ENCODE results near the gene RAB17.

RAB17 gene

GRCh38 chr2:237574894-237575868 is 15.4 kb downstream of the RAB17 start:
- H3K27me3 ChIP-seq (ENCODE audit: control insufficient read depth in 1 of 2, insufficient read depth in 1 of 2, low read length in 2 of 2) = peaks cover 5 to 24% of the 10 kb centered on the region in 2 experiments
- H3K14ac ChIP-seq (ENCODE audit: low read length in 2 of 2) = no peak overlapping the region
- no peaks in the 10 kb centered on the region for H3K9me3 ChIP-seq (ENCODE audit: control insufficient read depth, low read length)
- no peak overlapping the region for H4K8ac ChIP-seq (ENCODE audit: low read length)
- no peak overlapping the region for H2BK5ac ChIP-seq (ENCODE audit: low read depth, low read length, poor library complexity, severe bottlenecking)
- H3K36me3 ChIP-seq (ENCODE audit: control insufficient read depth in 1 of 2, insufficient read depth in 2 of 2, low read depth in 1 of 2, low read length in 2 of 2) = no peaks in the 10 kb centered on the region
- H3K79me1 ChIP-seq (replicated peaks; ENCODE audit: low read length, poor library complexity, severe bottlenecking) = no peaks in the 10 kb centered on the region
- peak overlapping the region in 1 of 2 experiments; percentile 12 for H2BK12ac ChIP-seq (ENCODE audit: low read length in 2 of 2)
- no peak overlapping the region for H4K91ac ChIP-seq (ENCODE audit: low read length)
- peak overlapping the region; percentile 9 for H2BK15ac ChIP-seq (ENCODE audit: low read depth, poor library complexity, severe bottlenecking)
- H3K4me2 ChIP-seq (ENCODE audit: low read length, poor library complexity, severe bottlenecking) = no peak overlapping the region
- H3K4me3 ChIP-seq (ENCODE audit: insufficient read depth in 1 of 2, low read depth in 1 of 2, low read length in 2 of 2) = no peak overlapping the region
- DNase-seq = no peak
- no peak overlapping the region for H3K4ac ChIP-seq (ENCODE audit: low read depth in 1 of 2, low read length in 2 of 2)
- 90% methylated on average over 24 of the region's 25 CpGs for WGBS
- H3K23ac ChIP-seq (ENCODE audit: low read length in 2 of 2) = no peak overlapping the region
- H2AK5ac ChIP-seq (ENCODE audit: low read length, severe bottlenecking) = no peak overlapping the region
- no peak overlapping the region for H2BK120ac ChIP-seq (ENCODE audit: low read depth, low read length)
- H3K4me1 ChIP-seq (ENCODE audit: control insufficient read depth, insufficient read depth, low read depth, low read length) = peaks cover 7% of the 10 kb centered on the region
- no peak overlapping the region for H3K27ac ChIP-seq (ENCODE audit: low read length, poor library complexity, severe bottlenecking)
- no peak overlapping the region for H3K9ac ChIP-seq (ENCODE audit: low read length)
- no peak overlapping the region for H3K18ac ChIP-seq (ENCODE audit: low read depth in 1 of 2, low read length in 2 of 2)
- H2AFZ ChIP-seq (ENCODE audit: low read depth, low read length) = no peak overlapping the region

- Histone ChIP-seq H3K27me3 (ENCODE audit: control insufficient read depth in 1 of 2, insufficient read depth in 1 of 2, low read length in 2 of 2) (peaks cover 0 to 20% of the 10 kb centered on the region in 2 experiments), H3K4me3 (ENCODE audit: insufficient read depth in 1 of 2, low read depth in 1 of 2, low read length in 2 of 2) (no peak overlapping the region), H4K91ac (ENCODE audit: low read length) (peak overlapping the region; percentile 14), H3K36me3 (ENCODE audit: control insufficient read depth in 1 of 2, insufficient read depth in 2 of 2, low read depth in 1 of 2, low read length in 2 of 2) (no peaks in the 10 kb centered on the region), H3K9me3 (ENCODE audit: control insufficient read depth, low read length) (no peaks in the 10 kb centered on the region), H3K18ac (ENCODE audit: low read depth in 1 of 2, low read length in 2 of 2) (no peak overlapping the region), H2BK15ac (ENCODE audit: low read depth, poor library complexity, severe bottlenecking) (no peak overlapping the region), H2BK120ac (ENCODE audit: low read depth, low read length) (no peak overlapping the region), H3K79me1 (replicated peaks; ENCODE audit: low read length, poor library complexity, severe bottlenecking) (no peaks in the 10 kb centered on the region), H2BK5ac (ENCODE audit: low read depth, low read length, poor library complexity, severe bottlenecking) (no peak overlapping the region), H3K14ac (ENCODE audit: low read length in 2 of 2) (no peak overlapping the region), H3K4ac (ENCODE audit: low read depth in 1 of 2, low read length in 2 of 2) (no peak overlapping the region), H3K4me1 (ENCODE audit: control insufficient read depth, insufficient read depth, low read depth, low read length) (peaks cover 7% of the 10 kb centered on the region), H2BK12ac (ENCODE audit: low read length in 2 of 2) (no peak overlapping the region), H2AK5ac (ENCODE audit: low read length, severe bottlenecking) (no peak overlapping the region), H2AFZ (ENCODE audit: low read depth, low read length) (no peak overlapping the region), H4K8ac (ENCODE audit: low read length) (no peak overlapping the region), H3K4me2 (ENCODE audit: low read length, poor library complexity, severe bottlenecking) (no peak overlapping the region), H3K27ac (ENCODE audit: low read length, poor library complexity, severe bottlenecking) (no peak overlapping the region), H3K9ac (ENCODE audit: low read length) (no peak overlapping the region), H3K23ac (ENCODE audit: low read length in 2 of 2) (no peak overlapping the region)
- DNase-seq = no peak
- 99% methylated on average over 8 of the region's 9 CpGs for WGBS
Measured at GRCh38 chr2:237574467-237574866, 16.1 kb downstream of the RAB17 start.

GRCh38 chr2:237573721-237574415 is 16.7 kb downstream of the RAB17 start:
- Histone ChIP-seq H2BK15ac (ENCODE audit: low read depth, poor library complexity, severe bottlenecking) (no peak overlapping the region), H3K27ac (ENCODE audit: low read length, poor library complexity, severe bottlenecking) (no peak overlapping the region), H4K8ac (ENCODE audit: low read length) (no peak overlapping the region), H3K4me3 (ENCODE audit: insufficient read depth in 1 of 2, low read depth in 1 of 2, low read length in 2 of 2) (no peak overlapping the region), H3K79me1 (replicated peaks; ENCODE audit: low read length, poor library complexity, severe bottlenecking) (no peaks in the 10 kb centered on the region), H2BK5ac (ENCODE audit: low read depth, low read length, poor library complexity, severe bottlenecking) (no peak overlapping the region), H2BK12ac (ENCODE audit: low read length in 2 of 2) (no peak overlapping the region), H3K9ac (ENCODE audit: low read length) (no peak overlapping the region), H3K23ac (ENCODE audit: low read length in 2 of 2) (no peak overlapping the region), H3K27me3 (ENCODE audit: control insufficient read depth in 1 of 2, insufficient read depth in 1 of 2, low read length in 2 of 2) (peaks cover 0 to 16% of the 10 kb centered on the region in 2 experiments), H3K14ac (ENCODE audit: low read length in 2 of 2) (no peak overlapping the region), H3K18ac (ENCODE audit: low read depth in 1 of 2, low read length in 2 of 2) (no peak overlapping the region), H2AK5ac (ENCODE audit: low read length, severe bottlenecking) (no peak overlapping the region), H3K4ac (ENCODE audit: low read depth in 1 of 2, low read length in 2 of 2) (no peak overlapping the region), H4K91ac (ENCODE audit: low read length) (no peak overlapping the region), H3K9me3 (ENCODE audit: control insufficient read depth, low read length) (no peaks in the 10 kb centered on the region), H3K4me1 (ENCODE audit: control insufficient read depth, insufficient read depth, low read depth, low read length) (peaks cover 7% of the 10 kb centered on the region), H2BK120ac (ENCODE audit: low read depth, low read length) (no peak overlapping the region), H3K4me2 (ENCODE audit: low read length, poor library complexity, severe bottlenecking) (no peak overlapping the region), H3K36me3 (ENCODE audit: control insufficient read depth in 1 of 2, insufficient read depth in 2 of 2, low read depth in 1 of 2, low read length in 2 of 2) (no peaks in the 10 kb centered on the region), H2AFZ (ENCODE audit: low read depth, low read length) (no peak overlapping the region)
- DNase-seq = no peak
- WGBS = 90% methylated on average over 8 of the region's 8 CpGs

- no peak overlapping the region for H2BK5ac ChIP-seq (ENCODE audit: low read depth, low read length, poor library complexity, severe bottlenecking)
- H3K79me1 ChIP-seq (replicated peaks; ENCODE audit: low read length, poor library complexity, severe bottlenecking) = no peaks in the 10 kb centered on the region
- 87% methylated on average over 4 of the region's 4 CpGs for WGBS
- no peak overlapping the region for H3K27ac ChIP-seq (ENCODE audit: low read length, poor library complexity, severe bottlenecking)
- peak overlapping the region; percentile 83 for H4K8ac ChIP-seq (ENCODE audit: low read length)
- H3K18ac ChIP-seq (ENCODE audit: low read depth in 1 of 2, low read length in 2 of 2) = peak overlapping the region; percentile 11 to 79
- H3K9ac ChIP-seq (ENCODE audit: low read length) = peak overlapping the region; percentile 67
- H2AFZ ChIP-seq (ENCODE audit: low read depth, low read length) = no peak overlapping the region
- no peak overlapping the region for H3K4me2 ChIP-seq (ENCODE audit: low read length, poor library complexity, severe bottlenecking)
- peak overlapping the region; percentile 4 to 73 for H2BK12ac ChIP-seq (ENCODE audit: low read length in 2 of 2)
- H3K14ac ChIP-seq (ENCODE audit: low read length in 2 of 2) = peak overlapping the region in 1 of 2 experiments; percentile 62
- peaks cover 7% of the 10 kb centered on the region for H3K4me1 ChIP-seq (ENCODE audit: control insufficient read depth, insufficient read depth, low read depth, low read length)
- H3K27me3 ChIP-seq (ENCODE audit: control insufficient read depth in 1 of 2, insufficient read depth in 1 of 2, low read length in 2 of 2) = peaks cover 0 to 11% of the 10 kb centered on the region in 2 experiments
- peak overlapping the region; percentile 15 for H2AK5ac ChIP-seq (ENCODE audit: low read length, severe bottlenecking)
- H3K36me3 ChIP-seq (ENCODE audit: control insufficient read depth in 1 of 2, insufficient read depth in 2 of 2, low read depth in 1 of 2, low read length in 2 of 2) = no peaks in the 10 kb centered on the region
- no peak for DNase-seq
- H2BK15ac ChIP-seq (ENCODE audit: low read depth, poor library complexity, severe bottlenecking) = no peak overlapping the region
- H3K4me3 ChIP-seq (ENCODE audit: insufficient read depth in 1 of 2, low read depth in 1 of 2, low read length in 2 of 2) = no peak overlapping the region
- H3K4ac ChIP-seq (ENCODE audit: low read depth in 1 of 2, low read length in 2 of 2) = peak overlapping the region; percentile 39 to 74
- no peaks in the 10 kb centered on the region for H3K9me3 ChIP-seq (ENCODE audit: control insufficient read depth, low read length)
- peak overlapping the region; percentile 55 for H4K91ac ChIP-seq (ENCODE audit: low read length)
- H3K23ac ChIP-seq (ENCODE audit: low read length in 2 of 2) = peak overlapping the region in 1 of 2 experiments; percentile 23
- no peak overlapping the region for H2BK120ac ChIP-seq (ENCODE audit: low read depth, low read length)
Measured at GRCh38 chr2:237572742-237573101, 17.8 kb downstream of the RAB17 start.
